Measurements from ENCODE around the gene ZNF345. TPM values are rescaled to one million over a fixed set of nuclear protein-coding genes. Genes with fewer than 3 reads are reported as not detected.

ZNF345 gene
- total and polyA plus RNA-seq, 2 of the 8 experiments (the other 6 are each of a cell fraction or from before 2014, with no cell fraction given): 3.2 to 5.1 TPM

DNA sequence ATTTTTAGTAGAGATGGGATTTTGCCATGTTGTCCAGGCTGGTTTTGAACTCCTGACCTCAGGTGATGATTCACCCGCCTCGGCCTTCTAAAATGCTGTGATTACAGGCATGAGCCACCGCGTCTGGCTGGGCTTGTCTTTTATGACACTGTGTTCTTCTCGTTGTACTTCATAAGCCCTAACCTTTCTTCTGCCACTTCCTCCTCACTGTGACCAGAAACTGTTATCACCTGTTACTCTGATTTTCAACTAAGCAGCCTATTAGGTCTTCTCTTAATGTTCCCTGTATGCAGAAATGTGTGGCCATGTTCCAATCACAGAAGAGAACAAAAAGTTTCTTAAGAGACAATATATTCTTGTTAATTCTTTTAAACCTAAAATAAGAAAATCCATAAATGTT lies 28.9 kb upstream of the ZNF345 start (continued):
- TF ChIP-seq ZNF274 (IDR thresholded peaks at IDR 0.05; ENCODE audit: borderline replicate concordance, extremely low read depth, low read length) (no peak), RFX5 (IDR thresholded peaks at IDR 0.05; ENCODE audit: borderline replicate concordance, low read depth, low read length) (no peak), RBBP5 (IDR thresholded peaks at IDR 0.05; ENCODE audit: borderline replicate concordance, low read depth, low read length) (no peak), EZH2 (IDR thresholded peaks at IDR 0.05; ENCODE audit: low read depth, low read length, severe bottlenecking) (no peak)

Measured in H1 (cell line).